Gastroesophageal sphincter (tissue), 4 donors: ENCODE results near the gene SAP25. TPM values are rescaled to one million over a fixed set of nuclear protein-coding genes. Genes with fewer than 3 reads are reported as not detected.

Experiments used
- ATAC-seq: fragments of 150-250 bp; one replicate; pipeline ENCODE4 v1.9.1; 2016; ENCODE audit warnings: mild to moderate bottlenecking, moderate library complexity
- H3K27ac ChIP-seq, 4 donors: fragments of 200-600 bp; sonication (generic) in 3 of 4; 1 replicate in 3 of 4; 2 replicates in 1 of 4; pipeline ENCODE4 v1.5.1; 2016 to 2019
- H3K27me3 ChIP-seq: fragments of 200-600 bp; sonication (generic); one replicate; pipeline ENCODE4 v1.5.1; 2019
- H3K36me3 ChIP-seq, 2 donors: fragments of 200-600 bp; sonication (generic); one replicate each; pipeline ENCODE4 v1.5.1; 2019; ENCODE audit warnings: control low read depth in 1 of 2
- H3K4me1 ChIP-seq, 3 donors: fragments of 200-600 bp; sonication (generic); 1 replicate in 2 of 3; 2 replicates in 1 of 3; pipeline ENCODE4 v1.5.1; 2016 to 2019; ENCODE audit warnings: control low read depth in 2 of 3
- H3K4me3 ChIP-seq, 2 donors: fragments of 200-600 bp; sonication (generic); one replicate each; pipeline ENCODE4 v1.5.1; 2019; ENCODE audit warnings: mild to moderate bottlenecking in 1 of 2, moderate library complexity in 1 of 2
- H3K9me3 ChIP-seq, 3 donors: fragments of 200-600 bp; sonication (generic); one replicate each; pipeline ENCODE4 v1.5.1; 2017 to 2019; ENCODE audit warnings: control low read depth in 2 of 3
- CTCF ChIP-seq, 4 experiments: fragments of 200-600 bp in 2 of 4; fragments of 450-650 bp in 2 of 4; sonication (generic) in 1 of 4; IDR thresholded peaks; one replicate each; pipeline ENCODE4 v1.5.1; 2017 to 2019; ENCODE audit warnings: antibody characterized with exemption in 4 of 4, mild to moderate bottlenecking in 2 of 4, moderate library complexity in 2 of 4
- EP300 ChIP-seq: sonication (generic); formaldehyde crosslinking; IDR thresholded peaks from one replicate; pipeline ENCODE4 v1.6.1; 2017; ENCODE audit warnings: antibody characterized with exemption, mild to moderate bottlenecking
- POLR2A ChIP-seq, 2 donors: fragments of 450-650 bp; IDR thresholded peaks; one replicate each; pipeline ENCODE4 v1.6.1; 2017; ENCODE audit warnings: antibody characterized with exemption in 2 of 2, mild to moderate bottlenecking in 2 of 2, moderate library complexity in 1 of 2
- POLR2AphosphoS5 ChIP-seq: sonication (generic); formaldehyde crosslinking; IDR thresholded peaks from one replicate; pipeline ENCODE4 v1.6.1; 2017; ENCODE audit warnings: antibody characterized with exemption
- WGBS, 2 donors: methylation state at CpG; one replicate each; pipeline ENCODE4 v1.1.5; 2018; ENCODE audit warnings: low coverage in 1 of 2; 5-methylcytosine and 5-hydroxymethylcytosine counted together
- total RNA-seq, 4 donors: library from RNA; depleted of rRNA; stranded (reverse); fragments of >200 nt; gene quantifications; one replicate each; pipeline ENCODE4 v1.1.0, GENCODE V29; 2016

SAP25 gene
- total RNA-seq, 4 donors from 2014 or later = 5.6 TPM; not detected in 3

- Histone ChIP-seq H3K36me3 (peaks cover 0 to 80% of the 10 kb centered on the region in 2 donors), H3K4me3 (no peak overlapping the region), H3K4me1 (peaks cover 0 to 2% (median 0%) of the 10 kb centered on the region in 3 donors), H3K9me3 (no peaks in the 10 kb centered on the region), H3K27me3 (peaks cover 57% of the 10 kb centered on the region), H3K27ac (no peak overlapping the region)
- no peak for TF ChIP-seq CTCF (IDR thresholded peaks at IDR 0.05)
- TF ChIP-seq EP300 = no peak
- no peak for TF ChIP-seq POLR2A (IDR thresholded peaks at IDR 0.05)
- TF ChIP-seq POLR2AphosphoS5 = no peak
- no peak for ATAC-seq
- 71% methylated on average over 1 of the region's 17 CpGs; no CpG with 5 or more reads in 1 of the 2 donors for WGBS, 2 donors
Observed at GRCh38 chr7:100575746-100576383, 2.2 kb upstream of the SAP25 start.

- Histone ChIP-seq H3K4me1 (peaks cover 0 to 9% (median 2%) of the 10 kb centered on the region in 3 donors), H3K4me3 (no peak overlapping the region), H3K27me3 (peaks cover 61% of the 10 kb centered on the region), H3K27ac (no peak overlapping the region), H3K9me3 (no peaks in the 10 kb centered on the region), H3K36me3 (peaks cover 0 to 74% of the 10 kb centered on the region in 2 donors)
- TF ChIP-seq POLR2A (IDR thresholded peaks at IDR 0.05) (no peak), CTCF (IDR thresholded peaks at IDR 0.05) (no peak), EP300 (no peak), POLR2AphosphoS5 (no peak)
- 77 to 100% methylated on average over 1 to 3 of the region's 14 CpGs for WGBS, 2 donors
- no peak for ATAC-seq
Observed at GRCh38 chr7:100575206-100575631, 1.5 kb upstream of the SAP25 start.

DNA sequence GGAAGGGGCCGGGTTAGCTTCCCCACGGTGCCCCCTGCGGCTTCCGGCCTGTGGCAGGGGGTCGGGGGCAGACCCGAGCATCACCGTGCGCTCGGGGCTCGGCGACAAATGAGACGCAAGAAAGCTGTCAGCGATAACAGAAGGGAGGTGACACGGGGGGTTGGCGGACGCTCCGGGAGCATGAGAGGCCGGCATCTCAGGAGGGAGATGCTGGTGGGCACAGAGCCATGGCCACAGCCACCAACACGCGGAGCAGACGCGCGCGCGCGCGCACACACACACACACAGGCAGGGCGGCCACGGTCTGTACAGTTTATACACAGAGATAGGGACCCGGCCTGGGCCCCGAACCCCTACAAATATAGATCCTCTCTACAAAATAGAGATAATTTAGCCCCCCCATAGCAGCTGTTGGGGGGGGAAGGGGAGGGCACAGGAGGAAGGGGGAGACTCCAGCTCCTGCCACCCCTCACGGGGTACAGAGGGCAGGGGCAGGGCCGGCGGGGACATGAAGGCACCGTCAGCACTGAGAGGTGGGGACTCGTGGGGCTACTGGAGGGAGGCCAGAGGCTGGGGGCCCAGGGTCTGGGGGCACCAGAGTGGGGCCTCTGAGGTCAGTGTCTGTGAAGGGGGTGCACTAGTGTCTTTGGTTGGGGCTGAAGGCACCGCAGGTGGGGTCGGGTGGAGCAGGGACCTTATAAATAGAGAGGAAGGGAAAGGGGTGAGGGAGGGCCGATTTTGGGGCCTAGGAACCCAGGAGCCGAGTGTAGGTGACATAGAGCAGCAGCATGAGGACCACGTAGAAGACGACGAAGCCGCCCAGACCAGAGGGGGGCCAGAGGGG is 884 bp upstream of the SAP25 start:
- no peak overlapping the region for H3K27ac ChIP-seq
- no peak for TF ChIP-seq POLR2A (IDR thresholded peaks at IDR 0.05)
- no peak for TF ChIP-seq POLR2AphosphoS5
- TF ChIP-seq CTCF (IDR thresholded peaks at IDR 0.05) = no peak
- 88 to 96% methylated on average over 7 to 18 of the region's 44 CpGs for WGBS, 2 donors
- peaks cover 0 to 15% (median 8%) of the 10 kb centered on the region in 3 donors for H3K4me1 ChIP-seq
- H3K4me3 ChIP-seq = no peak overlapping the region
- no peak for ATAC-seq
- H3K36me3 ChIP-seq = peaks cover 0 to 67% of the 10 kb centered on the region in 2 donors
- peaks cover 61% of the 10 kb centered on the region for H3K27me3 ChIP-seq
- no peaks in the 10 kb centered on the region for H3K9me3 ChIP-seq

- ATAC-seq = no peak
- H3K36me3 ChIP-seq = peaks cover 0 to 53% of the 10 kb centered on the region in 2 donors
- H3K27me3 ChIP-seq = peaks cover 61% of the 10 kb centered on the region
- H3K27ac ChIP-seq = no peak overlapping the region
- TF ChIP-seq POLR2AphosphoS5 = no peak
- H3K4me1 ChIP-seq = peaks cover 0 to 29% (median 10%) of the 10 kb centered on the region in 3 donors
- H3K4me3 ChIP-seq = no peak overlapping the region
- no CpG with 5 or more reads among the region's 30 CpGs for WGBS, 2 donors
- H3K9me3 ChIP-seq = no peaks in the 10 kb centered on the region
Observed at GRCh38 chr7:100572949-100573675, 588 bp downstream of the SAP25 start.

- TF ChIP-seq CTCF (IDR thresholded peaks at IDR 0.05) (no peak), EP300 (no peak), POLR2A (IDR thresholded peaks at IDR 0.05) (no peak), POLR2AphosphoS5 (no peak)
Observed at GRCh38 chr7:100572281-100572948, 1.3 kb downstream of the SAP25 start.

More at GRCh38 chr7:100572281-100572948, 1.3 kb downstream of the SAP25 start:
- Histone ChIP-seq H3K4me3 (no peak overlapping the region), H3K27ac (no peak overlapping the region), H3K9me3 (no peaks in the 10 kb centered on the region), H3K27me3 (peaks cover 61% of the 10 kb centered on the region), H3K4me1 (peaks cover 0 to 29% (median 10%) of the 10 kb centered on the region in 3 donors), H3K36me3 (peaks cover 0 to 46% of the 10 kb centered on the region in 2 donors)
- 80% methylated on average over 2 of the region's 20 CpGs; no CpG with 5 or more reads in 1 of the 2 donors for WGBS, 2 donors
- ATAC-seq = no peak
